ENCODE results near the gene CRAT. TPM values are rescaled to one million over a fixed set of nuclear protein-coding genes. Genes with fewer than 3 reads are reported as not detected.

Gene CRAT
- total and polyA plus RNA-seq, 12 donors, result 19.5 to 84.7 (median 72.1) TPM

GRCh38 chr9:129060991-129061390 lies 49.6 kb downstream of the CRAT start:
- DNase-seq, result no peak
- H3K27me3 ChIP-seq, result no peaks in the 10 kb centered on the region
- TF ChIP-seq CTCF (IDR thresholded peaks at IDR 0.05), result no peak

DNA sequence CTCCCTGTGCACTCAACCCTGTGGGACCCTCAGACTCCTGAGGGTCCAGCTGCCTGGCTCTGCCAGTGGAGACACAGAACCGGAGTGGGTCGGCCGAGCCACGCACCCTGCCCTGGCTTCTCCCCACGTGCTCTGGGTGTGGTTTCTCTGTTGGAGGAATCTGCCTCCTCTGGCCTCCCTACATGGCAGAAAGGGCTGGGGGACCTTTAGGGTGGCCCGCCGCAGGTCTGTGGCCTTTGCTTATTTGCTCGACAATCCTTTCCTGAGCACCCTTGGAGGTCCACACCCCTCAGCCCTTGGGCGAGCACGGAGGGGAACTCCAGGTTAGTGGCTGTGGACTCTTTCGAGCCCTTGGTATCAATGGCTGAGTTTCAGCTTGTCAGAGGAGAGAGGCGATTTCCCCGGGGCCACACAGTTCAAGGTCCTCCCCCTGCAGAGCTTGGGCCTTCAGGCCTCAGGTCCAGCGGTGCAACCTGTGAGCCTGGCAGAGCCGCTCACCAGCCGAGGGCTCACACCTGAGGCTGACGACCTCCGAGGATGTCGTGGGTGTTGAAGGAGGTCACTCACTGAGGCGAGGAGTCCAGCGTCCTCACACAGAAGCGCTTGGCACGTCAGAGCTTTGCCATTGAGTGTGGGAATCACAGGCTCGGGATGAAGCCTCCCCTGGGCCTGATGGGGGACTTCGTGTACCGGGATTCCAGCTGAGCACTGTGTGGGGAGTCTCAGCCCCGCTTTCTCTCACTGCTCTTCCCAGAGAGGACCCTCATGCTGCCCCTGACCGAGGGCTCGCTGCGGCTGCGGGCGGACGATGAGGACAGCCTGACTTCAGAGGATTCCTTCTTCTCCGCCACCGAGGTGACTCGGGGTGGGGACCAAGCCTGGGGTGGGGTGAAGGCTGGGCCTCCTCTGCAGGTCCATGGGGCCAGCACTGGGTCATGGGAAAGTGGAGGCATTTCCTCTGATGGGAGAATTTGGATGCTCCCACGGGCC lies 50.5 kb downstream of the CRAT start:
- WGBS, 2 donors, result 93 to 95% methylated on average over 37 of the region's 37 CpGs
- no peak for TF ChIP-seq CTCF (IDR thresholded peaks at IDR 0.05)
- H3K4me1 ChIP-seq, result peaks cover 0 to 5% (median 0%) of the 10 kb centered on the region in 9 donors
- intact Hi-C loops (cut with DNase I), result no loop called here
- H3K36me3 ChIP-seq, result peaks cover 0 to 99% (median 52%) of the 10 kb centered on the region in 9 donors
- no peaks in the 10 kb centered on the region for H3K27me3 ChIP-seq
- H3K9me3 ChIP-seq, result no peaks in the 10 kb centered on the region
- no peak overlapping the region for H3K27ac ChIP-seq
- no peak overlapping the region for H3K4me3 ChIP-seq
- ATAC-seq, result peak in 1 of 8 donors; percentile 11
- DNase-seq, result no peak

More at GRCh38 chr9:129060991-129061390, 49.6 kb downstream of the CRAT start:
- Histone ChIP-seq H3K27ac (no peak overlapping the region), H3K9me3 (no peaks in the 10 kb centered on the region), H3K4me1 (peaks cover 0 to 5% (median 0%) of the 10 kb centered on the region in 9 donors), H3K4me3 (no peak overlapping the region), H3K36me3 (peaks cover 0 to 99% (median 59%) of the 10 kb centered on the region in 9 donors)
- intact Hi-C loops (cut with DNase I), result no loop called here
- ATAC-seq, result no peak
- 96 to 97% methylated on average over 12 of the region's 12 CpGs for WGBS, 2 donors

GRCh38 chr9:129058965-129059795 lies 51.4 kb downstream of the CRAT start:
- peaks cover 0 to 5% (median 0%) of the 10 kb centered on the region in 9 donors for H3K4me1 ChIP-seq
- H3K27me3 ChIP-seq, result no peaks in the 10 kb centered on the region
- H3K36me3 ChIP-seq, result peaks cover 0 to 99% (median 49%) of the 10 kb centered on the region in 9 donors
- ATAC-seq (no peak), DNase-seq (no peak)
- intact Hi-C loops (cut with DNase I), result no loop called here
- no peak overlapping the region for H3K27ac ChIP-seq
- no peak overlapping the region for H3K4me3 ChIP-seq
- H3K9me3 ChIP-seq, result no peaks in the 10 kb centered on the region
- TF ChIP-seq CTCF (IDR thresholded peaks at IDR 0.05), result no peak
- 85 to 88% methylated on average over 21 of the region's 21 CpGs for WGBS, 2 donors
